ENCODE measurements around the gene COPG1.
"Not testable (repeated sequence)": the region's sequence is repeated elsewhere in the genome, so short reads cannot be mapped to it uniquely, and the experiment has no call there.

Gene COPG1

DNA sequence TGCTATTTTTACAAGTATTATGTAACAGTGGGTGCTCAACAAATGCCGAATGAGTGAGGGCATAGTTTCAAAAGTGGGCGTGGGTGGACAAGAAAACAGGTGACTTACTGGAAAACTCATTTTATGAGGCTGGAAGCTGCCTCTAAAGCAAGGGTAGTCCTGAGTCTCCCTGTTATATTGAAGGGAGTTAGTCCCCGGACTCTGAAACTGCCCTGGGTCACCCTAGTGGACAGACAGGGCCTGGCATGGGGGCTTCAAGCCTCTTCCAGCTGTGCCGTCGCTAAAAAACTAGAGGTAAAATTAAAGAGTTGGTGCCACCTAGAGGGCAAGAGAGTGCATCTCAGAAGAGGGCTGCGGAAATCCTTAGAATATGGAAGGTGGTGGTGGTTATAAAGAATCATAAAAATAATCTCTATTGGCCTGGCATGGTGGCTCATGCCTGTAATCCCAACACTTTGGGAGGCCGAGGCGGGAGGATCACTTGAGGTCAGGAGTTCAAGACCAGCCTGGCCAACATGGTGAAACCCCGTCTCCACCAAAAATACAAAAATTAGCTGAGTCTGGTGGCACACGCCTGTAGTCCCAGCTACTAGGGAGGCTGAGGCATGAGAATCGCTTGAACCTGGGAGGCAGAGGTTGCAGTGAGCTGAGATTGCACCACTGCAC lies 3.6 kb upstream of the COPG1 start:
- H3K36me3 ChIP-seq (ENCODE audit: insufficient read depth, low read length); H3K9ac ChIP-seq (ENCODE audit: low read depth, low read length); H4K20me1 ChIP-seq (ENCODE audit: insufficient read depth, low read length); H3K9me3 ChIP-seq (ENCODE audit: insufficient read depth, low read length, severe bottlenecking); H3K27me3 ChIP-seq (ENCODE audit: insufficient read depth, low read length, poor library complexity); H3K4me2 ChIP-seq (ENCODE audit: insufficient read depth, low read length); H3K4me3 ChIP-seq (ENCODE audit: low read depth in 1 of 2, low read length in 2 of 2); H2AFZ ChIP-seq (ENCODE audit: low read depth, low read length); H3K27ac ChIP-seq (ENCODE audit: low read length): not testable (repeated sequence)
- ATAC-seq (ENCODE audit: insufficient read depth, low read depth) (peak; percentile 79), DNase-seq (peak; percentile 79)
- Histone ChIP-seq H3K79me2 (ENCODE audit: insufficient read depth, low read length) (peaks cover 27% of the 10 kb centered on the region), H3K4me1 (ENCODE audit: insufficient read depth, low read length) (peaks cover 26% of the 10 kb centered on the region)
- TF ChIP-seq, protein P1, sequence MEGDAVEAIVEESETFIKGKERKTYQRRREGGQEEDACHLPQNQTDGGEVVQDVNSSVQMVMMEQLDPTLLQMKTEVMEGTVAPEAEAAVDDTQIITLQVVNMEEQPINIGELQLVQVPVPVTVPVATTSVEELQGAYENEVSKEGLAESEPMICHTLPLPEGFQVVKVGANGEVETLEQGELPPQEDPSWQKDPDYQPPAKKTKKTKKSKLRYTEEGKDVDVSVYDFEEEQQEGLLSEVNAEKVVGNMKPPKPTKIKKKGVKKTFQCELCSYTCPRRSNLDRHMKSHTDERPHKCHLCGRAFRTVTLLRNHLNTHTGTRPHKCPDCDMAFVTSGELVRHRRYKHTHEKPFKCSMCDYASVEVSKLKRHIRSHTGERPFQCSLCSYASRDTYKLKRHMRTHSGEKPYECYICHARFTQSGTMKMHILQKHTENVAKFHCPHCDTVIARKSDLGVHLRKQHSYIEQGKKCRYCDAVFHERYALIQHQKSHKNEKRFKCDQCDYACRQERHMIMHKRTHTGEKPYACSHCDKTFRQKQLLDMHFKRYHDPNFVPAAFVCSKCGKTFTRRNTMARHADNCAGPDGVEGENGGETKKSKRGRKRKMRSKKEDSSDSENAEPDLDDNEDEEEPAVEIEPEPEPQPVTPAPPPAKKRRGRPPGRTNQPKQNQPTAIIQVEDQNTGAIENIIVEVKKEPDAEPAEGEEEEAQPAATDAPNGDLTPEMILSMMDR (IDR thresholded peaks at IDR 0.05; ENCODE audit: borderline replicate concordance, extremely low read depth, low read length, poor library complexity, severe bottlenecking): peak; percentile 89

DNA sequence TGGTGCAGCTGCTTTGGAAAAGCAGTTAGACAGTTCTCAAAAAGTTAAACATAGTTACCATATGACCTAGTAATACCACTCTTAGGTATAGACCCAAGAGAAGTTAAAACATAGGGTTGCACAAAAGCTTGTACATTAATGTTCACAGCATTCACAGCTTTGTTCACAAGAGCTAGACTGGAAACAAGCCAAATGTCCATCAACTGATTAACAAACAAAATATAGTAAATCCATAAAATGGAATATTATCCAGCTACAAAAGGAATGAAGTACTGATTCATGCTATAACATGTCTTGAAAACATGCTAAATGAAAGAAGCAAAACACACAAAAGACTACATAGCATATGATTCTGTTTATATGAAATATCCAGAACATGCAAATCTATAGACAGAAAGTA lies 2.8 kb upstream of the COPG1 start:
- H3K4me1 ChIP-seq (ENCODE audit: insufficient read depth, low read length): peaks cover 26% of the 10 kb centered on the region
- H3K36me3 ChIP-seq (ENCODE audit: insufficient read depth, low read length): no peaks in the 10 kb centered on the region; the same call in 1 of the 2 replicates
- ATAC-seq (ENCODE audit: insufficient read depth, low read depth) (no peak), DNase-seq (no peak)
- H3K79me2 ChIP-seq (ENCODE audit: insufficient read depth, low read length): peaks cover 27% of the 10 kb centered on the region
- H3K27ac ChIP-seq (ENCODE audit: low read length): no peak overlapping the region
- no peak overlapping the region for H3K4me2 ChIP-seq (ENCODE audit: insufficient read depth, low read length)
- no peaks in the 10 kb centered on the region for H3K9me3 ChIP-seq (ENCODE audit: insufficient read depth, low read length, severe bottlenecking)
- H3K9ac ChIP-seq (ENCODE audit: low read depth, low read length): no peak overlapping the region
- no peak overlapping the region for H2AFZ ChIP-seq (ENCODE audit: low read depth, low read length)
- H4K20me1 ChIP-seq (ENCODE audit: insufficient read depth, low read length): no peaks in the 10 kb centered on the region
- H3K4me3 ChIP-seq (ENCODE audit: low read depth in 1 of 2, low read length in 2 of 2): no peak overlapping the region
- TF ChIP-seq, protein P1 (IDR thresholded peaks at IDR 0.05; ENCODE audit: borderline replicate concordance, extremely low read depth, low read length, poor library complexity, severe bottlenecking): no peak
- TF ChIP-seq EZH2 (IDR thresholded peaks at IDR 0.05; ENCODE audit: borderline replicate concordance, low read depth, low read length, severe bottlenecking): no peak
- H3K27me3 ChIP-seq (ENCODE audit: insufficient read depth, low read length, poor library complexity): no peaks in the 10 kb centered on the region

DNA sequence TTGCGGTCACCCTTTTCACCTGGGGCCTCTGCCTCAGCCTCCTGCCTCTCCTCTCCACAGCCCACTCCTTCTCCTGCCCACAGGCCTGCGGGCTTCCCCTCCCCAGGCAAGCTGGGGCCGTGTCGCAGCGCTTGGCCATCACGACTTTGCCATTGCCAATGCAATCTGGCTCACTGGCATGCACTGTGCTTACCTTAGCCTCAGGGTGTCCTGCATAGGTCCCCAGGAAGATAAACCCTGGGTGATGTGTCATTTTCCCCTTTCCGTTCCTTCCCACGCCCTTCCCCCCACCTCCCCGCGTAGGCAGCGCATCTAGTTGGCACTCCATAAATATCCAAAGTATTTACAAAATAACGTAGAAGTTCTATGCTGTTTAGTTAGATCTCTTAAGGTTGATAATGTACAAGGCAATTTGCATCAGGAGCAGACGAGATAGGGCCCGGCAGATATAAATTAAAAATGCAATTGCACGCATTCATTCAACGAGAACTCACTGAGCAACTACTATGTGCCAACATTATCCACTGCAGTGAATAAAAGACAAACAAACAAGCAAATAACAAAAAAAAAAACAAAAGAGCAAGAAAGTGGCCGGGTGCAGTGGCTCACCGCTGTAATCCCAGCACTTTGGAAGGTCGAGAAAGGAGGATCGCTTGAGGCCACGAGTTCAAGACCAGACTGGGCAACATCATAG lies 973 bp upstream of the COPG1 start:
- DNase-seq (no peak), ATAC-seq (ENCODE audit: insufficient read depth, low read depth) (no peak)
- no peaks in the 10 kb centered on the region for H3K9me3 ChIP-seq (ENCODE audit: insufficient read depth, low read length, severe bottlenecking)
- peaks cover 15% of the 10 kb centered on the region for H3K36me3 ChIP-seq (ENCODE audit: insufficient read depth, low read length)
- peaks cover 33% of the 10 kb centered on the region for H3K79me2 ChIP-seq (ENCODE audit: insufficient read depth, low read length)
- peak overlapping the region; percentile 75 to 77 for H3K4me3 ChIP-seq (ENCODE audit: low read depth in 1 of 2, low read length in 2 of 2)
- no peaks in the 10 kb centered on the region for H4K20me1 ChIP-seq (ENCODE audit: insufficient read depth, low read length)
- H3K27me3 ChIP-seq (ENCODE audit: insufficient read depth, low read length, poor library complexity): no peaks in the 10 kb centered on the region
- H3K4me2 ChIP-seq (ENCODE audit: insufficient read depth, low read length): peak overlapping the region; percentile 82
- no peak for TF ChIP-seq EZH2 (IDR thresholded peaks at IDR 0.05; ENCODE audit: borderline replicate concordance, low read depth, low read length, severe bottlenecking)
- TF ChIP-seq, protein P1 (IDR thresholded peaks at IDR 0.05; ENCODE audit: borderline replicate concordance, extremely low read depth, low read length, poor library complexity, severe bottlenecking): no peak
- peak overlapping the region; percentile 91 for H3K9ac ChIP-seq (ENCODE audit: low read depth, low read length)
- H2AFZ ChIP-seq (ENCODE audit: low read depth, low read length): peak overlapping the region; percentile 94
- H3K4me1 ChIP-seq (ENCODE audit: insufficient read depth, low read length): peaks cover 26% of the 10 kb centered on the region
- peak overlapping the region; percentile 86 for H3K27ac ChIP-seq (ENCODE audit: low read length)

All from DND-41 (cell line).